Fibroblast of villous mesenchyme (primary cell): ENCODE data around the gene C6orf120. TPM values are rescaled to one million over a fixed set of nuclear protein-coding genes. Genes with fewer than 3 reads are reported as not detected.
A peak's percentile ranks its signal among the peaks of the same experiment; 100 is the strongest.

Experiments
- DNase-seq: peaks from one replicate; pipeline ENCODE4 v3.0.0-alpha.2; 2010; ENCODE audit warnings: low read depth
- H3K4me3 ChIP-seq: 2 replicates; pipeline ENCODE4 v1.5.1; 2011; ENCODE audit warnings: low read depth, mild to moderate bottlenecking, low read length
- total RNA-seq: library from RNA; depleted of rRNA; stranded (reverse); fragments of >200 nt; gene quantifications from 2 replicates; pipeline ENCODE4 v1.2.3, GENCODE V29; 2012
- TF ChIP-seq, protein P1 (sequence below): IDR thresholded peaks from 2 replicates; pipeline ENCODE4 v1.5.1; 2012; ENCODE audit warnings: low read depth, mild to moderate bottlenecking, low read length; ENCODE audit not compliant: insufficient read depth

Gene C6orf120
- total RNA-seq, 1 donor: 57.9 TPM

DNA sequence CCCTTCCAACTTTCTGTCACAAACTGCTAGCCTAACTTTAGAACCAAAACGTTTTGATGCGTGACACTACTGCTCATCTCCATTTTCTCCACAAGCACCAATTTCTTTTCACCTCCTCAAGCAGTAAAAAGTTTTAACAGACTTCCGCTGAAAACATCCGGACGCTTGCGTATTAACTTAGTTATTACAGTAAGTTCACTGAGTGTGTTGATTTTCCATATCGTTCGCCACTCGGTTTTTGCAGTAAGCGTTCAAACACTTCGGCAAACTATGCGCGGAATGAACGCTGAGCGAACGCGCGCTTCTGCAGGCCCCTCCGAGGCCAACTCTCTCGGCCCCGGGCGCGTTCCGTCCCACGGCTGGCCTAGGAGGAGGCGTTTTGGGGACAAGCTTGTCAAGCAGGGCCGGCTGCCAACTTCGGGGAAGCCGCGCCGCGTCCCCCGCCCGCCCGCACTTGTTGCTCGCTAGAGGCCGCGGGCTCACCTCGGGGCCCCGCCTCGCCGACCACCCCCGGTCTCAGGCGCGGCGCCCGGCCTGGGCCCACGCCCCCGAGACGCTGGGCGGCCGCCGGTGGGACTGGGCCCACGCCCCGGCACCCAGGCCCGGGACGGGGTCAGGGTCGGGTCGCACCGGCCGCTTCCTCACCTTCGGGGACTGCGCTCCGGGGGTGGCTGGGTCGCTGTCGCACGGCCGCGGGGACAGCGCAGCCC lies 21.4 kb downstream of the C6orf120 start:
- peak; percentile 76 for DNase-seq
- H3K4me3 ChIP-seq: peak overlapping the region; percentile 66
- TF ChIP-seq, protein P1, sequence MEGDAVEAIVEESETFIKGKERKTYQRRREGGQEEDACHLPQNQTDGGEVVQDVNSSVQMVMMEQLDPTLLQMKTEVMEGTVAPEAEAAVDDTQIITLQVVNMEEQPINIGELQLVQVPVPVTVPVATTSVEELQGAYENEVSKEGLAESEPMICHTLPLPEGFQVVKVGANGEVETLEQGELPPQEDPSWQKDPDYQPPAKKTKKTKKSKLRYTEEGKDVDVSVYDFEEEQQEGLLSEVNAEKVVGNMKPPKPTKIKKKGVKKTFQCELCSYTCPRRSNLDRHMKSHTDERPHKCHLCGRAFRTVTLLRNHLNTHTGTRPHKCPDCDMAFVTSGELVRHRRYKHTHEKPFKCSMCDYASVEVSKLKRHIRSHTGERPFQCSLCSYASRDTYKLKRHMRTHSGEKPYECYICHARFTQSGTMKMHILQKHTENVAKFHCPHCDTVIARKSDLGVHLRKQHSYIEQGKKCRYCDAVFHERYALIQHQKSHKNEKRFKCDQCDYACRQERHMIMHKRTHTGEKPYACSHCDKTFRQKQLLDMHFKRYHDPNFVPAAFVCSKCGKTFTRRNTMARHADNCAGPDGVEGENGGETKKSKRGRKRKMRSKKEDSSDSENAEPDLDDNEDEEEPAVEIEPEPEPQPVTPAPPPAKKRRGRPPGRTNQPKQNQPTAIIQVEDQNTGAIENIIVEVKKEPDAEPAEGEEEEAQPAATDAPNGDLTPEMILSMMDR: no peak

DNA sequence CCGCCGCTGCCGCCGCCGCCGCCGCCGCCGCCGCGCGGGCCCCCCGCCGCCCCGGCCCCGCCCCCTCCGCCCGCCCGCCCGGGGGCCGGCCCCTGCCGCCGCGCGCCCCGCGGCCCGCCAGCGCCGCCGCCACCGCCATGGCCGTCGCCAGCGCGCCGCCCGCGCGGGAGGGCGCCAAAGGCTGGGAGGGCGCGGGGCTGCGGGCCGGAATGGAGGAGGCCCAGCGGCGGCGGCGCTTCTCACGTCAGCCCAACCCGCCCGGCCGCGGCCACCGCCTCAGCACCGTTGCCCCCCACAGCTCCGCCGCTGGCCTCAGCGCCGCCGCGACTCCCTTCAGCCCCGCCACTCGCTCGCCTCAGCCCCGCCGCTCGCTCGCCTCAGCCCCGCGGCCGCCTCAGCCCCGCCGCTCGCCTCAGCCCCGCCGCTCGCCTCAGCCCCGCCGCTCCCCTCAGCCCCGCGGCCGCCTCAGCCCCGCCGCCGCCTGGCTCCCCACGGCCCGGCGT lies 22.1 kb downstream of the C6orf120 start:
- TF ChIP-seq, protein P1: no peak
- peak overlapping the region; percentile 52 for H3K4me3 ChIP-seq
- DNase-seq: peak; percentile 24

DNA sequence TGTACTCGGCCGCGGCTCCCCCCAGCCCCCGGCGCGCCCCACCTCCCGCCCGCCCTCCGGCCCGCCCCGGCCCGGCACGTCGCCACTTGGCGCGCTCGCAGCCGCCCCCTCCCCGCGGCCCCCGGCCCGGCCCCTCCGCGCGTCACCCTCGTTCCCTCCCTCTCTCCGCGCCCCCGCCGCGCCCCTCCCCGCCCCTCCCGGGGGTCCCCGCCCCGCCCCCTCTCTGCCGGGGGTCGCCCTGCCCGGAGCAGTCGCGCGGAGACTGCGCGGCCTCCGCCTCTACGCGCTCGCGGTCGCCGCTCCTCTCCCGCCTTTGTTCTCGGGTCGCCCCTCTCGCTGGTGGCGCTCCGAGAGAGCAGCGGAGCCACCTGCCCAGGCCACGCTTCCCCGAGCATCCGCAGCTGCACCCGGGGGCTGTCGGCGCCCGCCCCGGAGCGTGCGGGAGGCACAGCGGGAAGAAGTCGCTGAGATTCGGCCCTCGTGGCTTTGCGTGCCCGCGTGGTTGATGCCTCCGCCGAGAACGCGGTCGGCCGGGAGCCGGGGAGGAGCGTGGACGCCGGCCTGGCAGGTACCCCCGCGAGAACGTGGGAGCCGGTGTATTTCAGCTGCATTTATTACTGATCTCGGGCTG lies 22.7 kb downstream of the C6orf120 start, which contains the start of gene PHF10:
TSS of gene PHF10 (minus strand) at position 7 of the 631 bp plus-strand sequence. CDS start 569 bp downstream, outside the sequence.
- TF ChIP-seq, protein P1: no peak
- DNase-seq: peak; percentile 46
- peak within 1 kb of the TSS; percentile 68 for H3K4me3 ChIP-seq

DNA sequence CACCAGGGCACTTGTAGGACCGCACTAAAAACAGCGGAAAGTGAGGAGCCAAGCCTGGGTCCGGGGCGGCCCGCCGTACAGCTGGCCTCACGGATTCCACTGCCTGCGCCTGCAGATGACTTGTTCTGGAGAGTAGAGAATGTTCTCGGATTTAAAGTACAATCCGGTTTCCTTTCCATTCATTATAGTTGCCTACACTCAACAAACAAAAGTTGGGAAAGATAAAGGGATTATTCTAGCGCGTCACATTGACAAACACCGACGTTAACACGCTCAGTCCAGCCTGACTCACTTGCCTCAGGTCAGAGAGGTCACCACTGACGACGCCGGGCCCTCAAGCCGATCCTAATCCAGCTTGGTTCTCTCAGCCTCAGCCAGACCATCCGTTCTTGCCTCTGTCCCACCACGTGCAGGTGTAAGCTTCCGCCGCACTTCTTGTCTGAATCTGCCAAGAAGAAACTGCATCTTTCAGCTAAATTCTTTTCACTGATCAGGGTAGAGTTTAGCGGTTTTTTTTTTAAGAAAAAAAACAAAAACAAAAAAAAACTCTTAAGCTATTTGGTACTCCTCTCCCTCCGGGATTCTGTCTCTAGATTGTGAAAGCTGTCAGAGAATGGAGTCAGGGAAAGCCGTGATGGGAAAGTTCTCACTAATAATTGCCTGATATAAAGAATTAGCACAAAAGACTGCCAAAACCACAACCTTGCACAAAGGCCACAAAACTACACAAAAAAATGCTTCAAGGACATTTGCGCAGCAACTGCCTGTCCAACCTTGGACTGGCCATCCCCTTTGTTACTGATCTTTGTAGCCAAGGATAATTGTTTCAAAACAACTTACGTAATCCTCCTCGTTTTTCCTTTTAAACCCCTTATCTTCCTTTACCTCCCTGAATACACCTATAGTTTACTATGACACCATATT lies 23.5 kb downstream of the C6orf120 start:
- peak overlapping the region; percentile 68 for H3K4me3 ChIP-seq
- TF ChIP-seq, protein P1: no peak
- peak; percentile 97 for DNase-seq

DNA sequence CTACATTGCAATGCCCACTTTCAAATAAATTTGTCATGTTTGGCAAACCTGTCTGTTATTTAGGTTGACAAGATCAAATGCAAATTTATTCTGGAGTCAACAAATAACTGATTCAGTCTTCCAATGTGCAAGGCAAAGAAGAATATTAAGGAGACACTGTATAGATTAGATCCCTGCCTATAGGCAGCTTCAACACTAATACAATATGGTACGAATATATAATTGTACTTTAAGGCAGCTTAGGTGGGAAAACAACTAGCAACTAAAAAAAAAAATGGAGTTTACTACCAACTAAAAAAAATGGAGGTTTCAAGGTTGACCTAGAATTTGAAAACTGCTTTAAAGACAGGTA lies 24.1 kb downstream of the C6orf120 start:
- H3K4me3 ChIP-seq: no peak overlapping the region
- TF ChIP-seq, protein P1: no peak
- DNase-seq: no peak

DNA sequence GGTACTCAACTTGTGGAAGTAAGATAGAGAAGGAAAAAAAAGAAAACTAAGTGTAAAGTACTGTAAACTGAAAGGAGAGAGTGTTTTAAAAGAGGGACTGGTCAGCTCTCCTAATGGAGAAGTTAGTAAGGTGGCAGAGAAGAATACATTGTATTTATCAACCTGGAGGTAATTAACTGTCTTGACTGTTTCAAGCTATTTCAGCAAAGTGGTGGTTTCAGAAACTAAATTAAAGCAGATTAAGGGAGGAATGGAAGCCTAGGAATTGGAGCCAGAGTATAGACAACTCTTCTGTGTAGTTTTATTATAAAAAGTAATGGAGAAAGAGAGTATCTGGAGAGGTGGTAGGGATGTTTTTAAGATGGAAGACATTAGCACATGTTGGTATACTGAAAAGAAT lies 25.0 kb downstream of the C6orf120 start:
- H3K4me3 ChIP-seq: no peak overlapping the region
- TF ChIP-seq, protein P1: no peak
- DNase-seq: no peak
